Measurements from ENCODE around the gene ESPNL. TPM values are rescaled to one million over a fixed set of nuclear protein-coding genes. Genes with fewer than 3 reads are reported as not detected.

The ESPNL gene
- total RNA-seq, 4 donors from 2014 or later, result 0.22 to 0.68 TPM; not detected in 2

GRCh38 chr2:238145851-238146250 is 45.7 kb downstream of the ESPNL start:
- TF ChIP-seq CTCF (IDR thresholded peaks at IDR 0.05; ENCODE audit: low read depth), result no peak

DNA sequence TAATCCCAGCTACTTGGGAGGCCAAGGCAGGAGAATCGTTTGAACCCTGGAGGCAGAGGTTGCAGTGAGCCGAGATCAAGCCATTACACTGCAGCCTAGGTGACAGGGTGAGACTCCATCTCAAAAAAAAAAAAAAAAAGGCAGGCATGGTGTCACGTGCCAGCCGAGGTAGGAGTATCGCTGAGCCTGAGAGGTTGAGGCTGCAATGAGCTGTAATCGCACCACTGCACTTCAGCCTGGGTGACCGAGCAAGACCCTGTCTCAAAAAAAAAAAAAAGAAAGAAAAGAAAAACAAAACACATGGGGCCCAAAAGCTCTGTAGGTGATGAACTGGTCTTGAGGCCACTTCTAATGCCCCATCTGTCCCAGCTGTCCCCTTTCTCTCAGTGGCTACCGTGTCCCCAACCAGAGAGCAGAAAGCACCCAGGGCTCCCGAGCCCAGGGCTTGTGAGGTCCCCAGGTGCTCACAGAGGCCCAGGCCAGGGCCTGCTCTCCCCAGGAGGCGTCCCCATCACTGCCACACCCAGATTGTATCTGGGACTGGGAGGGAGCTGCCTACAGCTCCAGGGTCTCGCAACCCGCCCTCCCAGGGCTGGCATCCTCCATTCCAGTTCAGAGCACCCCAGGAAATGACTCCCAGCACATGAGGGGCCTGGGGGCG is 46.9 kb downstream of the ESPNL start:
- no peak for TF ChIP-seq CTCF (IDR thresholded peaks at IDR 0.05; ENCODE audit: low read depth)

DNA sequence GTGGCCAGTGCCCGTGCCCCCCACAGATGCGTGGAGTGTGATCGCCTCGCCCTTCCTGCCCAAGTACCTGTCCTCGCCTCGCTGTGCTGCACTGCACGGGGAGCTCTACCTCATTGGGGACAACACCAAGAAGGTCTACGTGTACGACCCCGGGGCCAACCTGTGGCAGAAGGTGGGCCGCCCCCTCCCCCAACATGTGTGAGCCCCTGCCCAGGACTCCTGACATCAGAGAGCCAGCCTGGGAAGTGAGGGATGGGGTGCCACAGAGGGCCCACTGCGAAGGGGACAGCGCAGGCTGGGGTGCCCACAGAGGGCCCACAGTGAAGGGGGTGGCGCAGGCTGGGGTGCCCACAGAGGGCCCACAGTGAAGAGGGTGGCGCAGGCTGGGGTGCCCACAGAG is 48.8 kb downstream of the ESPNL start:
- TF ChIP-seq CTCF (IDR thresholded peaks at IDR 0.05; ENCODE audit: low read depth), result no peak

DNA sequence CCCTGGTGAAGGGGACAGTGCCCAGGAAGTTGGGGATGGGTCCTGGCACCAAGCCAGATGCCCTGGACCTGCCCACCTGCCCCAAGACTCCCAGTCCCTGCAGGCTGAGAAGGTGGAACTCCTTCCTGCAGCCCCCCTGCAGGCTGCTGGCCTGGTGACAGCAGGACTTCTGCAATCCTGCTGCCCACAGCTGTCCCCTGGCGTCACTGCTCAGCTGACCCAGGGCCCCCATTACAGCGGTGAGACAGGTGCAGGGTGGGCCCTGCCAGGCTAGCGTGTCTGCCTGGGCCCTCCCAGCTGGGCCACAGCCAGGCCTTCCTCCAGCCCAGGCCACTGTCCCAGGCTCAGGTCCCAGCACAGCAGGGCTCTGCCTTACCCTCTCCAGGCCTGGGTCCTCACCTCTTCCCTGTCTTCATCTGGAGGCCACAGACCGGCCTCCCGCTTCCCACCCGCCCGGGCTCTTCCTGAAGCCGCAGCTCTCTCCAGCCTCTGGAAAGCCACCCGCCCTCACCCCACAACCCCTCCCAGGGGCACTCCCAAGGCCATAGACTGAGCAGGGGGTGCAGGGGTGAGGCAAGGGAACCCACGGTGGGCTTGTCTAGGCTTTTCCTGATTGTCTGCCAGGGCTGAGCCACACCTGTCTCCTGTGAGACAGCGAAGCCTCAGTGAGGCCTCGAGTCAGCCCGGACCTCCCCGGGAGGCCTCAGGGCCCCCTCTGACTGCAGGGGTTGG is 49.9 kb downstream of the ESPNL start:
- TF ChIP-seq CTCF (IDR thresholded peaks at IDR 0.05; ENCODE audit: low read depth), result no peak

- no peak for TF ChIP-seq CTCF (IDR thresholded peaks at IDR 0.05; ENCODE audit: low read depth)
These were observed 50.5 kb downstream of the ESPNL start for GRCh38 chr2:238150686-238151085.

GRCh38 chr2:238151205-238151604 is 51.1 kb downstream of the ESPNL start:
- TF ChIP-seq CTCF (IDR thresholded peaks at IDR 0.05; ENCODE audit: low read depth), result no peak

DNA sequence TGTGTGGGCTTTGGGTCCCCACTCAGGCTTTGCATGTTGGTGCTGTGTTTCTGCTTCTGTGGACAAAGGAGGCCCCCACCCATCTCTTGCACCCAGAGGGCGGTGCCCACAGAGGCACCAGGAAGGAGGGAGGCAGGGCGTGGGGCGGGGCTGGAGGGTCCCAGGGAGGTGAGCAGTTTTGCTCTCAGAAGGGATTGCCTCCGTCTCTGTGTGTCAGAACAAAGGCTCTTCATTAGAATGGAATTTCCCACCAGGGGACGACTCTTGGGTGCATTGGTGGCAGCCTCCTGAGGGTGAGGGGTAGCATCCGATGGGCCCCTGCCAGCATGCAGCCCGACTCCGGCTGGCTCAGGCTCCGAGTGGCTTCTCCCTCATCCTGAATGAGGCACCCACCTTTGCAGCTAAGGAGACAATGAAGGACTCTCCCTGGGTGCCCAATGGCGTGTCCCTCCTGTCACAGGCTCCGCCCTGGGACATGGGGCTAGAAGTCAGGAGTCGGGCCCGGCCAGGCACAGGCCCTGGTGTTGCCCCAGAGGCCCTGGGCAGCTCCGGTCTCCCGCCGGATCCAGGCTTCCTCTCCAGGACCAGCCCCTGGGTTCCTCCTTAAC is 51.6 kb downstream of the ESPNL start:
- no peak for TF ChIP-seq CTCF (IDR thresholded peaks at IDR 0.05; ENCODE audit: low read depth)

Measured in subcutaneous adipose tissue (tissue), 4 donors.